ENCODE measurements around the gene DHPS. TPM values are rescaled to one million over a fixed set of nuclear protein-coding genes. Genes with fewer than 3 reads are reported as not detected.
A peak's percentile ranks its signal among the peaks of the same experiment; 100 is the strongest.

Gene DHPS
- total RNA-seq, 3 donors from 2014 or later (not counting 1 experiment from before 2014, with no cell fraction given), result 143 to 193 (median 145) TPM

DNA sequence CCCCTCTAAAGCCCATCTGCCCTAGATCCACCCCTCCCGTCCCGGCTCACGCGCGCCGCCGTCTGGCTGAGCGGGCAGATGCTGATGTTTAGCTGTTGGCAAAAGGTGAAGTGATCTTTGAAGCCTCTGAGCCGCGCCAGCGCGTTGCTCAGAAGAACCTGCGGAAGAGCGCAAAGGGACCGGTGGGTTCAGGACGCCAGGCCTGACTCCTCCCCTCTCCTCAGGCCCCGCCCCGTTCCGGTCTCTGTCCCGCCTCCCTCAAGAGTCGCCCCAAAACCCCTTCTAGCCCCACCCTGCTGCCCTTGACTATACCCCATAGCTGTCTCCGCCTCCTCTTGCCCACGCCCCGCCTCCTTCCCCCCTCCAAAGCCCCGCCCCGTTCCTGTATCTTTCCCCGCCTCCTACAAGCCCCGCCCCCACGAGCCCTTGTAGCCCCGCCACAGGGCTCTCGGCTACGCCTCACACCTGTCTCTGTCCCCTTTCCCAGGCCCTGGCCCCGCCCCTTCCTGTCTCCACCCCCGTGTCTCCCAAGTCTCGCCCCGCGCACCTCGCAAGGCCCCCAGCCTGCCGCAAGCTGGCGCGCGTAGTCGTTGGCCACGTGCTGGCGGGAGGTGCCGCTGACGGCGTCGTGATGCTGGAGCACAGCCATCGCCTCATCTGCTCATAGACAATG is 24.6 kb downstream of the DHPS start:
- peaks cover 18% of the 10 kb centered on the region for H3K36me3 Mint-ChIP-seq
- Histone ChIP-seq H3K36me3 (ENCODE audit: control insufficient read depth, insufficient read depth, low read length) (peaks cover 56% of the 10 kb centered on the region), H3K9me3 (ENCODE audit: control insufficient read depth, insufficient read depth, low read length) (no peaks in the 10 kb centered on the region), H3K4me3 (ENCODE audit: low read length) (no peak overlapping the region), H3K27me3 (ENCODE audit: control insufficient read depth, insufficient read depth, low read length) (no peaks in the 10 kb centered on the region), H3K27ac (ENCODE audit: low read length) (no peak overlapping the region), H3K4me1 (ENCODE audit: control insufficient read depth, insufficient read depth, low read length) (no peaks in the 10 kb centered on the region)
- ATAC-seq, result peak in 2 of 3 donors; percentile 40 to 50
- intact Hi-C loops (cut with micrococcal nuclease), result no loop called here
- H3K27me3 Mint-ChIP-seq (ENCODE audit: low read depth in 2 of 2), result no peaks in the 10 kb centered on the region
- no peak overlapping the region for H3K27ac Mint-ChIP-seq
- H3K4me3 Mint-ChIP-seq, result no peak overlapping the region
- no peaks in the 10 kb centered on the region for H3K9me3 Mint-ChIP-seq
- H3K4me1 Mint-ChIP-seq, result peaks cover 0 to 7% of the 10 kb centered on the region in 2 donors
- no peak for DNase-seq
- 97% methylated on average over 47 of the region's 50 CpGs for WGBS (ENCODE audit: insufficient coverage)
- TF ChIP-seq, protein P1, sequence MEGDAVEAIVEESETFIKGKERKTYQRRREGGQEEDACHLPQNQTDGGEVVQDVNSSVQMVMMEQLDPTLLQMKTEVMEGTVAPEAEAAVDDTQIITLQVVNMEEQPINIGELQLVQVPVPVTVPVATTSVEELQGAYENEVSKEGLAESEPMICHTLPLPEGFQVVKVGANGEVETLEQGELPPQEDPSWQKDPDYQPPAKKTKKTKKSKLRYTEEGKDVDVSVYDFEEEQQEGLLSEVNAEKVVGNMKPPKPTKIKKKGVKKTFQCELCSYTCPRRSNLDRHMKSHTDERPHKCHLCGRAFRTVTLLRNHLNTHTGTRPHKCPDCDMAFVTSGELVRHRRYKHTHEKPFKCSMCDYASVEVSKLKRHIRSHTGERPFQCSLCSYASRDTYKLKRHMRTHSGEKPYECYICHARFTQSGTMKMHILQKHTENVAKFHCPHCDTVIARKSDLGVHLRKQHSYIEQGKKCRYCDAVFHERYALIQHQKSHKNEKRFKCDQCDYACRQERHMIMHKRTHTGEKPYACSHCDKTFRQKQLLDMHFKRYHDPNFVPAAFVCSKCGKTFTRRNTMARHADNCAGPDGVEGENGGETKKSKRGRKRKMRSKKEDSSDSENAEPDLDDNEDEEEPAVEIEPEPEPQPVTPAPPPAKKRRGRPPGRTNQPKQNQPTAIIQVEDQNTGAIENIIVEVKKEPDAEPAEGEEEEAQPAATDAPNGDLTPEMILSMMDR (IDR thresholded peaks at IDR 0.05), result no peak

DNA sequence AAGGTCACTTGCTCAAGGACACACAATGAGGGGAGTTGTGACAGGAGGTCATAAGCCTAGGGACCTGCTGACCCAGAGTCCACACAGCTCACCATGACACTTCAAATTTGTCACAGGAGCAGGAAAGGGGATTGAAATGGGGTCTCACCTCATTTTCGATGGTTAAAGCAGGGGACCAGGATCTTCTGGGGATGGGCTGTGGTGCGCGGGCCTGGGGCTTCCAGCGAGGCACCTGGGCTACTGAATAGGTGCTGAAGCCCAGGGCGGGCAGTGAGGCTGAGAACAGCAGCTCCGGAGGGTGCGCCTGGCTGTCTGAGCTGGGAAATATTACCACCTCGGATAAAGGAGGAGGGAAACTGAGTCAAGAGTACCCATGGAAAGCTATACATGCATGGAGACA is 26.1 kb downstream of the DHPS start:
- Histone ChIP-seq H3K36me3 (ENCODE audit: control insufficient read depth, insufficient read depth, low read length) (peaks cover 51% of the 10 kb centered on the region), H3K4me3 (ENCODE audit: low read length) (no peak overlapping the region), H3K4me1 (ENCODE audit: control insufficient read depth, insufficient read depth, low read length) (no peaks in the 10 kb centered on the region), H3K9me3 (ENCODE audit: control insufficient read depth, insufficient read depth, low read length) (no peaks in the 10 kb centered on the region), H3K27me3 (ENCODE audit: control insufficient read depth, insufficient read depth, low read length) (no peaks in the 10 kb centered on the region), H3K27ac (ENCODE audit: low read length) (no peak overlapping the region)
- TF ChIP-seq, protein P1 (IDR thresholded peaks at IDR 0.05), result no peak
- WGBS (ENCODE audit: insufficient coverage), result 97% methylated on average over 8 of the region's 8 CpGs
- Mint-ChIP-seq H3K4me3 (no peak overlapping the region), H3K36me3 (peaks cover 18% of the 10 kb centered on the region), H3K27me3 (ENCODE audit: low read depth in 2 of 2) (no peaks in the 10 kb centered on the region), H3K27ac (no peak overlapping the region), H3K9me3 (no peaks in the 10 kb centered on the region), H3K4me1 (peaks cover 0 to 7% of the 10 kb centered on the region in 2 donors)
- intact Hi-C loops (cut with micrococcal nuclease), result no loop called here
- ATAC-seq (no peak), DNase-seq (no peak)

DNA sequence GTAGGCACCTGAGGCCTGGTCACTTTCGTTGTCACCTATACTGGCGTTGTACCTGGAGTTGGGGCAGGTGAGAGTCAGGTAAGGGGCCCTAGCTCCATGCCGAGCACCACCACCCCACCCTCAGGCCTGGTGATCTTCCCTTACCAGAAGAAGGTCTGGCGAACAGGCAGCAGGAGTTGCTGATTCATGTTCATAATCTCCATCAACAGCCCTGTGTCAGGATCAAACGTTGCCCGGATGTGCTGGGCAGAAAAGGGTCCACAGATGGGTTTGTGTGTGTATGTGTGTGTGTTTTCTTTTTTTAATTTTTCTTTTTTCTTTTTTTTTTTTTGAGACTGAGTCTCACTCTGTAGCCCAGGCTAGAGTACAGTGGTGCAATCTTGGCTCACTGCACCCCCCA is 29.5 kb downstream of the DHPS start:
- H3K9me3 ChIP-seq (ENCODE audit: control insufficient read depth, insufficient read depth, low read length), result no peaks in the 10 kb centered on the region
- Mint-ChIP-seq H3K27ac (no peak overlapping the region), H3K9me3 (no peaks in the 10 kb centered on the region), H3K4me1 (peaks cover 7% of the 10 kb centered on the region in 2 donors), H3K4me3 (no peak overlapping the region), H3K27me3 (ENCODE audit: low read depth in 2 of 2) (no peaks in the 10 kb centered on the region), H3K36me3 (peaks cover 10% of the 10 kb centered on the region)
- H3K27ac ChIP-seq (ENCODE audit: low read length), result no peak overlapping the region
- no peaks in the 10 kb centered on the region for H3K27me3 ChIP-seq (ENCODE audit: control insufficient read depth, insufficient read depth, low read length)
- TF ChIP-seq, protein P1 (IDR thresholded peaks at IDR 0.05), result no peak
- H3K4me3 ChIP-seq (ENCODE audit: low read length), result no peak overlapping the region
- ATAC-seq, result no peak
- intact Hi-C loops (cut with micrococcal nuclease), result no loop called here
- 85% methylated on average over 4 of the region's 6 CpGs for WGBS (ENCODE audit: insufficient coverage)
- peaks cover 31% of the 10 kb centered on the region for H3K36me3 ChIP-seq (ENCODE audit: control insufficient read depth, insufficient read depth, low read length)
- peaks cover 11% of the 10 kb centered on the region for H3K4me1 ChIP-seq (ENCODE audit: control insufficient read depth, insufficient read depth, low read length)
- DNase-seq, result no peak

DNA sequence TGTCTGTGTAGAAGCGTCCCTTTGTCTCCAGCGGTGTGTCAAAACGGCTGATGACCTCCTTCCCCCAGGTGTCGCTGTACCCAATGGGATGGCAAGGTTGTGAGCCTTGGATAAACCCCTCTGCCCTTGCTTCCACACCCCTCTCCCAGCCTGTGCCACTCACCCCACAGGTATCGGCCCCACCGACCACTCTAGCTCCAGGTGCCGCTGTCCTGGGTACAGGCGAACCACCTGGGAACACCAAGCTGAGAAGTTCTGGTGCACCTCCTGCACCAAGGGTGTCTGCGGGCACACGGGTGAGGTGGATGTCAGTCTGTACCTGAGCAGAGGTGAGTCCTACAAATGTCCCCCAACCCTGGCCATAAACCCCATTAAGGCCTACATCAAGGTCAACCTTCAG is 31.7 kb downstream of the DHPS start:
- H3K36me3 ChIP-seq (ENCODE audit: control insufficient read depth, insufficient read depth, low read length), result peaks cover 10% of the 10 kb centered on the region
- H3K36me3 Mint-ChIP-seq, result peaks cover under 1% of the 10 kb centered on the region

More for the DNA sequence above, 31.7 kb downstream of the DHPS start:
- no peak for DNase-seq
- WGBS (ENCODE audit: insufficient coverage), result 98% methylated on average over 10 of the region's 10 CpGs
- TF ChIP-seq, protein P1 (IDR thresholded peaks at IDR 0.05), result no peak
- intact Hi-C loops (cut with micrococcal nuclease), result no loop called here
- Histone ChIP-seq H3K9me3 (ENCODE audit: control insufficient read depth, insufficient read depth, low read length) (no peaks in the 10 kb centered on the region), H3K27ac (ENCODE audit: low read length) (no peak overlapping the region), H3K4me3 (ENCODE audit: low read length) (no peak overlapping the region), H3K27me3 (ENCODE audit: control insufficient read depth, insufficient read depth, low read length) (no peaks in the 10 kb centered on the region), H3K4me1 (ENCODE audit: control insufficient read depth, insufficient read depth, low read length) (peaks cover 11% of the 10 kb centered on the region)
- Mint-ChIP-seq H3K9me3 (no peaks in the 10 kb centered on the region), H3K27me3 (ENCODE audit: low read depth in 2 of 2) (no peaks in the 10 kb centered on the region), H3K4me3 (no peak overlapping the region), H3K4me1 (peaks cover 0 to 7% of the 10 kb centered on the region in 2 donors), H3K27ac (no peak overlapping the region)
- ATAC-seq, result no peak

All from natural killer cell (primary cell).